Colonic mucosa (tissue), 4 donors: Measurements from ENCODE around the gene TNNI2. TPM values are rescaled to one million over a fixed set of nuclear protein-coding genes. Genes with fewer than 3 reads are reported as not detected.
A peak's percentile ranks its signal among the peaks of the same experiment; 100 is the strongest.
"Not testable (repeated sequence)": the region's sequence is repeated elsewhere in the genome, so short reads cannot be mapped to it uniquely, and the experiment has no call there.

Experiments
- DNase-seq: peaks from one replicate; pipeline ENCODE4 v3.0.0-alpha.2; 2020
- H3K27ac ChIP-seq: fragments of 200-600 bp; one replicate; pipeline ENCODE4 v1.8.0; 2021
- H3K27me3 ChIP-seq: fragments of 200-600 bp; one replicate; pipeline ENCODE4 v1.8.0; 2021
- H3K36me3 ChIP-seq: fragments of 200-600 bp; one replicate; pipeline ENCODE4 v1.8.0; 2021
- H3K4me1 ChIP-seq: fragments of 200-600 bp; one replicate; pipeline ENCODE4 v1.8.0; 2021; ENCODE audit warnings: mild to moderate bottlenecking
- H3K4me3 ChIP-seq: fragments of 200-600 bp; one replicate; pipeline ENCODE4 v1.8.0; 2021
- H3K9ac ChIP-seq, 2 donors: one replicate each; pipeline ENCODE4 v1.7.0; 2013; ENCODE audit warnings: control low read depth in 2 of 2, low read depth in 2 of 2, low read length in 2 of 2
- H3K9me3 ChIP-seq: fragments of 200-600 bp; one replicate; pipeline ENCODE4 v1.8.0; 2021
- CTCF ChIP-seq: fragments of 200-600 bp; IDR thresholded peaks from one replicate; pipeline ENCODE4 v1.8.0; 2022; ENCODE audit warnings: antibody characterized with exemption, mild to moderate bottlenecking
- intact Hi-C: fragments of 100-400 bp; cut with DNase I; formaldehyde crosslinking; loops from one replicate; pipeline ENCODE4 v1.14.1; 2022
- total RNA-seq, 2 donors: library from RNA; stranded (reverse); fragmentation: NEBNext Ultra II Directional in 1 of 2; extraction: Animal tissue kit (Norgen Biotek cat#: 25700) in 1 of 2; gene quantifications; one replicate each; pipeline ENCODE4 v1.2.1, GENCODE V29; 2021
- donor health status: healthy.
- donor health status: DM: no; HTN: no; CAD: no.
- donor health status: DM: no; HTN: no; CAD: no.

Gene TNNI2
- total RNA-seq, 2 donors from 2014 or later = 0.94 TPM; not detected in 1

DNA sequence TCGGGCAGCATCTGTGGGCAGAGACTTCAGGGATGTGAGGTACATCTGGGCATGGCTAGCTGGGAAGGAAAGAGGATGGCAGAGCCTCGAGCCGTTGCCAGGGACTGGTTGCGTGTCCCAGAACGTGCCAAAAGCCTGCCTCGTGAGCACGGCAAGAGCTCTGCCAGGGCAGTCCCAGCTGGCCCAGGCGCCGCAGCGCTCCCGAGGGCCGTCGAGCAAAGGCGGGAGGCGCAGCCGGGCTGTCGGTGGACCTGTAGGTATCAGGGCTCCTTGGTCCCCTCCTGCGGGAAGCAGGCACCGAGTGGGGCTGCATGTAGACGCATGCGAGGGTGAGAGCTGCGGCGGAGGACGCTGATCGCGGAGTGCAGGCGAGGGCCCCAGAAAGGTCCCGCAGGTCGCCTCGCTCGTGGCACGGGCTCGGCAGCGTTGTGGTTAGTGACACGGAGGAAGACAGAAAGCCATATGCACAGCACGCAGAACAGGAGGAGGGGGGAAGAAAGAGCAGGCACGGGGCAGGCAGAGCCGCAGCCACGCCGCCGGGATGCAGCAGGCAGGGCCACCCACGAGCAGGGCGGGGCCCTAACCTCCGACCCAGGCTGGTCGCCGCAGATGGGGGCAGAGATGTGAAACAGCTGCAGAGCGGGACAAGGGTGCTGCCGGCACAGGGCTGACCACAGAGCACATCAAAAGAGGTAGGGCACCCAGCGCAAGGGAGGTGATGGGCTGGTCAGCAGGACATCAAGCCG, 32.1 kb downstream of the TNNI2 start:
- Histone ChIP-seq H3K27me3 (no peaks in the 10 kb centered on the region), H3K36me3 (no peaks in the 10 kb centered on the region), H3K9ac (peak overlapping the region; percentile 40 to 58), H3K4me3 (peak overlapping the region; percentile 15), H3K9me3 (no peaks in the 10 kb centered on the region), H3K4me1 (no peaks in the 10 kb centered on the region), H3K27ac (peak overlapping the region; percentile 57)
- TF ChIP-seq CTCF = no peak
- intact Hi-C loops = no loop called here
- DNase-seq = no peak

- intact Hi-C loops = no loop called here
- H3K27ac ChIP-seq = peak overlapping the region; percentile 57
Measured at GRCh38 chr11:1871531-1871930, 32.8 kb downstream of the TNNI2 start.

DNA sequence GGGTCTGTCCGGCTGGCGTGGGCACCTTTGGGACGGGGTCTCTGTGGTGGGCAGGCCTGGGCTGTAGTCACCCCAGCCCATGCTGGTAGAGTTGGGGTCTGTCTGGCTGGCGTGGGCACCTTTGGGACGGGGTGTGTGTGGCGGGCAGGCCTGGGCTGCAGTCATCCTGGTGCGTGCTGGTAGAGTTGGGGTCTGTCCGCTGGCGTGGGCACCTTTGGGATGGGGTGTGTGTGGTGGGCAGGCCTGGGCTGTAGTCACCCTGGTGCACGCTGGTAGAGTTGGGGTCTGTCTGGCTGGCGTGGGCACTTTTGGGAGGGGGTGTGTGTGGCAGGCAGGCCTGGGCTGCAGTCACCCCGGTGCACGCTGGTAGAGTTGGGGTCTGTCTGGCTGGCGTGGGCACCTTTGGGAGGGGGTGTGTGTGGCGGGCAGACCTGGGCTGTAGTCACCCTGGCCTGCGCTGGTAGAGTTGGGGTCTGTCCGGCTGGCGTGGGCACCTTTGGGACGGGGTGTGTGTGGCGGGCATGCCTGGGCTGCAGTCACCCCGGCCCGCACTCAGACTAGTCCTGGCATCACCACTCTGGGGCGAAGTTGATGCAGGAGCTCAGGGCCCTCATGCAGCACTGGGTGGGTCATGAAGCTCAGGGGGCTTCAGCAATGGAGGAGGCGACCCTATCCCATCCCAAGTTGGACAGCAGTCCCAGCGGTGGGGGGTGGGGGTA, 33.6 kb downstream of the TNNI2 start:
- no peak for DNase-seq
- no peak for TF ChIP-seq CTCF
- no peaks in the 10 kb centered on the region for H3K36me3 ChIP-seq
- no peaks in the 10 kb centered on the region for H3K4me1 ChIP-seq
- H3K4me3 ChIP-seq = no peak overlapping the region
- no peak overlapping the region for H3K27ac ChIP-seq
- H3K9ac ChIP-seq = peak overlapping the region in 1 of 2 donors; percentile 24
- intact Hi-C loops = no loop called here
- no peaks in the 10 kb centered on the region for H3K27me3 ChIP-seq
- no peaks in the 10 kb centered on the region for H3K9me3 ChIP-seq

More at GRCh38 chr11:1871531-1871930, 32.8 kb downstream of the TNNI2 start:
- Histone ChIP-seq H3K36me3 (no peaks in the 10 kb centered on the region), H3K4me3 (peak overlapping the region; percentile 15), H3K9ac (peak overlapping the region; percentile 40 to 58), H3K27me3 (no peaks in the 10 kb centered on the region), H3K4me1 (no peaks in the 10 kb centered on the region), H3K9me3 (no peaks in the 10 kb centered on the region)
- TF ChIP-seq CTCF = no peak
- no peak for DNase-seq

DNA sequence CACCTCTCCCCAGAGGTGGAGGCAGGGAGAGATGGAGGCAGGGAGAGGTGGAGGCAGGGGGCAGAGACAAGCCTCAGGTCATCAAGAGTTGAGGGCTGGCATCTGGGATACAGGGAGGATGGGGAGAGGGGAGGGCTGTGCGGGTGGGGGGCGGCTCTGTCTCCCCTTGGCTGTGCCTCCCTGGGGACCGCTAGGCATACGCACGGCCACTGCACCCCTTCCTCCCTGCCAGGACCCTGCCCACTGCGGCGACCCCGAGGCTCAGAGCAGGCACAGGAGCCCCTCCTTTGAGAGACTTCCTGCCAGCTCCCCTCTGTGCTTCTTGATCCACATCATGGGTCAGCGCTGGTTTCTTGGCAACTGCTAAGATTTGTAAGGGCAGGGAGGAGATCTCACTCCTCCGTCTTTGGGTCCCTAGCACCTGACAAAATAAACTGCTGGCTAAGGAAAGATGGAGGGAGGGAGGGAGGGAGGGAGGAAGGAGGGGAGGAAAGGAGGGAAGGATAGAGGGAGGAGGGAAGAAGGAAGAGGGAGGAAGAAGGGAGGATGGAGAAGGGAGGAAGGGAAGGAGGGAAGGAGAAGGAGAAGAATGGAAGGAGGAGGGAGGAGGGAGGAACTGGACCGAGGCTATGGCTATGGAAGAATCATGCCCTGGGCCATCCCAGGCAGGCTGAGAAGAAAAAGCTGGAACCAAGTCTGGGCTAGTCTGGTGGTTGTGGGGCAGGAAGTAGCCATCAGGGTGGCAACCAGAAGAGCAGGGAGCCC, 34.4 kb downstream of the TNNI2 start:
- Histone ChIP-seq H3K27ac (no peak overlapping the region), H3K9me3 (no peaks in the 10 kb centered on the region), H3K27me3 (no peaks in the 10 kb centered on the region), H3K9ac (no peak overlapping the region), H3K4me1 (no peaks in the 10 kb centered on the region), H3K4me3 (no peak overlapping the region), H3K36me3 (no peaks in the 10 kb centered on the region)
- intact Hi-C loops = no loop called here
- no peak for TF ChIP-seq CTCF
- no peak for DNase-seq

DNA sequence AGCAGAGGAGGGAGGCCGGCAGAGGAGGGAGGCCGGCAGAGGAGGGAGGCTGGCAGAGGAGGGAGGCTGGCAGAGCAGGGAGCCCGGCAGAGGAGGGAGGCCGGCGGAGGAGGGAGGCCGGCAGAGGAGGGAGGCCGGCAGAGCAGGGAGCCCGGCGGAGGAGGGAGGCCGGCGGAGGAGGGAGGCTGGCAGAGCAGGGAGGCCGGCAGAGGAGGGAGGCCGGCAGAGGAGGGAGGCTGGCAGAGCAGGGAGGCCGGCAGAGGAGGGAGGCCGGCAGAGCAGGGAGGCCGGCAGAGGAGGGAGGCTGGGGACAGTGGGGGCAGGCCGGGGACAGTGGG, 35.0 kb downstream of the TNNI2 start:
- H3K9ac ChIP-seq, intact Hi-C loops, H3K9me3 ChIP-seq, H3K27me3 ChIP-seq, H3K27ac ChIP-seq, H3K4me1 ChIP-seq, DNase-seq, H3K4me3 ChIP-seq, H3K36me3 ChIP-seq: not testable (repeated sequence)

DNA sequence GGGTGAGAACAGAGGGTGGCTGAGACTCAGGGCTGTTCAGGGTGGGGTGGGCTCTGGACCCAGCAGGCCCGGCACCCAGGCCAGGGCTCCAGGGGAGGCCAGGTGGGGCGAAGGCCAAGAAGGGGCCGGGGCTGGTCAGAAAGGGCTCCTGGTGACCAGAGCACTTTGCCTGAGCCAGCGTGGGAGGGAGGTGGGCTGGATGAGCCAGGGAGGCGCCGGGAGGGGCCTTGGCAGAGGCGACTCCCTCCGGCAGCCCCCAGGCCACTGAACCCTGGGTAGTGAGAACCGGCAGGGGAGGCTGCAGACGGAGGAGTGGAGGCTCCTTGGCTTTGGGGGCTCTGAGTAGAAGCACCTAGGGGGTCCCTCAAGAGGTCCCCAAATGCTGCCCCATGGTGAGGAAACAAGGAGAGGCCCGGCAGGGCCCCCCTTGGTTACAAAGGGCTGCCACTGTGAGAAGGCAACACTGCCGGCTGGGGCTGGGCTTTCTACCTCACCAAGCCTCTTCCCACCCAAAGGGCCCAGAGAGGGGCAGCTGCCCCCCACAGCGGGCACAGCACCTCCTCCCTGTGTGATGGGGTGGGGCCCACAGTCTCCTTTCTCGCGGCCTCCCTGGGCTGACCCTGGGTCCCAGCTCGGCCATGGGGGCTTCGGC, 35.8 kb downstream of the TNNI2 start:
- H3K9ac ChIP-seq = peak overlapping the region; percentile 12 to 56
- H3K27ac ChIP-seq = peak overlapping the region; percentile 57
- H3K9me3 ChIP-seq, DNase-seq, H3K4me3 ChIP-seq, H3K27me3 ChIP-seq, H3K36me3 ChIP-seq, H3K4me1 ChIP-seq, intact Hi-C loops: not testable (repeated sequence)
